KG1 (cell line): Measurements from ENCODE around the gene GPR15LG.
"Not testable (repeated sequence)": the region's sequence is repeated elsewhere in the genome, so short reads cannot be mapped to it uniquely, and the experiment has no call there.

Experiments used
- DNase-seq: peaks from one replicate; lab custom pipeline; 2025; lab: John Stamatoyannopoulos, UW

GPR15LG gene

GRCh38 chr10:84166620-84167288 lies 6.8 kb upstream of the GPR15LG start:
- DNase-seq: no peak

DNA sequence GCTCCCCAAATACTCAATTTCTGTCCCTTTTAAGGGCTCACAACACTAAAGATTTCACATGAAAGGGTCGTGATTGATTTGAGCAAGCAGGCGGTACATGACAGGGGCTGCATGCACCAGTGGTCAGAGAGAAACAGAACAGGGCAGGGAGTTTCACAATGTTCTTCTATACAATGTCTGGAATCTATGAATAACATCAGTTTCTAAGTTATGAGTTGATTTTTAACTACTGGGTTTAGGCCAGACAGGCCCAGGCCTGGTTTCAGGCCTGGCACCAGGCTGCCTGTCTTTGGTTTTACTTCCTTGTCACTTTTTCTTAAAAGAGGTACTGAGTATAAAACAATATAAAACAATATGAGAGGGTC lies 6.3 kb upstream of the GPR15LG start:
- not testable (repeated sequence) for DNase-seq

GRCh38 chr10:84168382-84168781 lies 5.2 kb upstream of the GPR15LG start:
- not testable (repeated sequence) for DNase-seq

DNA sequence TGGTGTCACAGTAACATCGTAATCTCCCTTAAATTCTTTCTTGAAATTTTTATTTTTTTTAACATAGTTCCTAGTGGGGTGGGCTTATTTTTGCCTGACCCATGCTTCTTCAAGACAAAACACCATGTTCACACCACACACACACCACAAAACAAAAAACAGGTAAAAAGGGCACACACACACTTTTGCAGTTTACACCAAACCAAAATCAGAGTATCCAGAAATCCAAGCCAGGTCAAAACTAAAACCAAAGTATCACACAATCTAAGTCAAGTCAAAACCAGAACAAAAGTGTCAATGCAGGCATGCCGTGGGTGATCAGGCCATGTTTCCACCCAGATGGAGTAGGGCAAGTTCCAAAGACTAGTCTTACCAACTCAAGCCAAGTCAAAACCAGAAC lies 2.4 kb upstream of the GPR15LG start:
- not testable (repeated sequence) for DNase-seq

DNA sequence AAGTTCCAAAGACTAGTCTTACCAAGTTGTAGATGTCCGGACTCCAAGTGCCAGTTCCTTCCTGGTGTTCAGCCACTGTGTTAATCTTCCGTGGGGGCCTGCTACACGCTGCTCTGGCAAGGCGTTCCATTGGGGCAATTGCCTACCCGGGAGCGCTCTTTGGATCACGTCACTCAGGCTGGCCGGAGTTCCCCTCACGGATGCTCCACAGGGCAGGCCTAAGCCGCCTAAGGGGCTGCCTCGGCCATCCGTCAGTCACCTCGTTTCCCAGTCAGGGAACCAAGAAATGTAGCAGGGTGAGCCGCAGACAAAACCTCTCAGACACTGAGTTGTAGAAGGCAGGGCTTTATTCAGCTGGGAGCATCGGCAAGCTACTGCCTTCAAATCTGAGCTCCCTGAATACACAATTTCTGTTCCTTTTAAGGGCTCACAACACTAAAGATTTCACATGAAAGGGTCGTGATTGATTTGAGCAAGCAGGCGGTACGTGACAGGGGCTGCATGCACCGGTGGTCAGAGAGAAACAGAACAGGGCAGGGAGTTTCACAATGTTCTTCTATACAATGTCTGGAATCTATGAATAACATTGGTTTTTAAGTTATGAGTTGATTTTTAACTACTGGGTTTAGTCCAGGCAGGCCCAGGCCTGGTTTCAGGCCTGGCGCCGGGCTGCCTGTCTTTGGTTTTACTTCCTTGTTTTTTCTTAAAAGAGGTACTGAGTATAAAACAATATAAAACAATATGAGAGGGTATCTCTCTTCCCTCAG lies 1.7 kb upstream of the GPR15LG start:
- DNase-seq: not testable (repeated sequence)

- no peak for DNase-seq
Measured at GRCh38 chr10:84172467-84173356, 889 bp upstream of the GPR15LG start.

GRCh38 chr10:84175436-84175835 lies 1.8 kb downstream of the GPR15LG start:
- no peak for DNase-seq

- DNase-seq: no peak
Measured at GRCh38 chr10:84176351-84176750, 2.8 kb downstream of the GPR15LG start.

DNA sequence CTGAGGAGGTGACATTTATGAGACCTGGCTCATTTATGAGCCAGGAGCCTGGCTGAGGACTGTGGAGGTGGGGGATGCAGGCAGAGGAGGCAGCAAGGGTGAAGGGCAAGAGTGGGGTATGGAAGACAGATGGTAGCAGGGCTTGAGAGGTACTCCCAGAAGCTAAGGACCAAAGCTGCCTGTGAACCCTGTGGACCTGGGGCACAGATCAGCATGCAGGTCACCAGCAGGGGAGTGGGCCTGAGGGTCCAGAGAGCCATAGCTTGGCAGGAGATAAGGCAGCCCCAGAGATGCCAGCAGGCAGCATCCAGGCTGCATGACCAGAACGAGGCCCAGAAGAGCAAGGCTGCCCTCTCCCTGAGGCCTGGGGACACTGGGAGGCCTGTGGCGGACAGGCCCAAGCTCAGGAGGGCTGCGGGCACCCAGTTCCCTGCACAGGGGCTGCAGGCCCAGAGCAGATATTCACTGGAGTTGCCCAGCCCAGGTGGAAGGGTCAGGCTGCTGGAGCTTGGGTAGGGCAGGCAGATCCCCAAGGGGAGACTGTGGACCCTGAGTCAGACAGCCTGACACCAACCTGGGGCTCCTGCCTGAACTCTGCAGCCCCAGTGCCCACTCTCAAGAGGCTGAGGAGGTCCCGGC lies 3.4 kb downstream of the GPR15LG start:
- no peak for DNase-seq

DNA sequence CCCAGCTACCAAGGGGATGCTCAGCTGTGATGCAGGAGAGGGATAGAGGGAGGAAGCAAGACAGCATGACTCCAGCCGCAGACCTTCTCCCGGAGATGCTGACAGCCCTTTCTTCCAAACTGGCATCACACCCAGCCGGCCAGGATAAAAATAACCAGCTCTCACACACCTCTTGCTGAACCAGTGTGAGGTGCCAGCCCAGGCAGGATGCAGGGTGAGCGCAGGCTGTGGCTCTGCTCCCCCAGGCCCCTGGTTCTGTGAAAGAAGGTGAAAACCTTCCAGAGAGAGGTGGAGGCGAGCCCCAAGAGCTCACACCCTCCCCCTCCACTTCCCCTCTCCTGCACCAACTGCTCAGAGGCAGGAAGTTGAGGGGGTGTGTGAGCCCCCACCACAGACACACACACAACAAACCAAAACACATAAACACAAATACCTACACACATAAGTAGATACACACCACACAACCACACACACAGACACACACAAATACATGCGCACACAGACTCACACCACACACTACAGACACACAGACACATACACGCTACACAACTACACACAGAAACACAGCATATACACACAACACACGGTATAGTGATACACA lies 4.0 kb downstream of the GPR15LG start:
- no peak for DNase-seq

DNA sequence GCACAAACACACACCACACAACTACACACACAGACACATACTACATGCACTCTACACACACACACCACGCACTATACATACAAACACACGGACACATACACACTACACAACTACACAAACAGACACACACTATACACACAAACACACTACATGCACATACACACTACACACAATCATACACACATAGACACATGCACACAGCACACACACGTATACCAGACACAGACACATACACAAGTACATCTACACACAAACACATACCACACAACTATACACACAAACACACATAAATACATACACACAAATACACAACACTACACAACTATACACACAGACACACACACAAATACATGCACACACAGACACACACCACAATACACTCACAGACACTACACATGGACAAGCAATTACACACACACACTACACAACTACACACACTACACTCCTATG lies 4.6 kb downstream of the GPR15LG start:
- DNase-seq: no peak

DNA sequence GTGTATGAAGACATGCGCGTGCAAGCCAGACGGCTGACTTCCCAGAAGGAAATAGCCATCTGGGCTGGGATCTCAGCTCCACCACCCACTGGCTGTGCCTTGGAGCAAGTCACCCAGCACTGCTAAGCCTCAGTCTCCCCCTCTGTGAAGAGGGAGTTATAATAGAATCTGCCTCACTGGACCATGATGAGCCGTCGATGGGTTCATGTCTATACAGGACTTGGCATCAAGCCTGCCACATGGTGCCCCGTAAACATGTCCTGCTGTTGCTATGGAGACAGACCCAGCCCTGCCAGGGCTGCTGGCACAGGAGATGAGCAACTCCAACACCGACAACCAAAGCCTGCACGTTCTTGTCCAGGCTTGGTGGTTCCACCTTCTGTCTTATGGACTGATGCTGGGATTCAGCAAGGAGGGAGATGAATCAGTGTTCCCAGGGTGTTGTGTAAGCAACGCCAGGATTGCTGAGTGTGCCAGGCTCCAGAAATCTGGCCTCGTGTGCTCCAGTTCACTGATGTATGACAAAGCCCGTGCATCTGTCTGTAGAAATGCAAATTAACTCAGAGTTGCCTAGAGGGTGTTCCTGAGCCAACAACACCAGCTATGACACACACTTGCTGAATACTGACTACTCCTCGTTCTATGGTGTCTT lies 5.6 kb downstream of the GPR15LG start:
- DNase-seq: no peak

DNA sequence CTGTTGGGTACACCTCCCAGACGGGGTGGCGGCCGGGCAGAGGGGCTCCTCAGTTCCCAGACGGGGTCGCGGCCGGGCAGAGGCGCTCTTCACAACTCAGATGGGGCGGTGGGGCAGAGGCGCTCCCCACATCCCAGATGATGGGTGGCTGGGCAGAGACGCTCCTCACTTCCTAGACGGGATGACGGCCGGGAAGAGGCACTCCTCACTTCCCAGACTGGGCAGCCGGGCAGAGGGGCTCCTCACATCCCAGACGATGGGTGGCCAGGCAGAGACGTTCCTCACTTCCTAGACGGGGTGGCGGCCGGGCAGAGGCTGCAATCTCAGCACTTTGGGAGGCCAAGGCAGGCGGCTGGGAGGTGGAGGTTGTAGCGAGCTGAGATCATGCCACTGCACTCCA lies 6.8 kb downstream of the GPR15LG start:
- DNase-seq: not testable (repeated sequence)

DNA sequence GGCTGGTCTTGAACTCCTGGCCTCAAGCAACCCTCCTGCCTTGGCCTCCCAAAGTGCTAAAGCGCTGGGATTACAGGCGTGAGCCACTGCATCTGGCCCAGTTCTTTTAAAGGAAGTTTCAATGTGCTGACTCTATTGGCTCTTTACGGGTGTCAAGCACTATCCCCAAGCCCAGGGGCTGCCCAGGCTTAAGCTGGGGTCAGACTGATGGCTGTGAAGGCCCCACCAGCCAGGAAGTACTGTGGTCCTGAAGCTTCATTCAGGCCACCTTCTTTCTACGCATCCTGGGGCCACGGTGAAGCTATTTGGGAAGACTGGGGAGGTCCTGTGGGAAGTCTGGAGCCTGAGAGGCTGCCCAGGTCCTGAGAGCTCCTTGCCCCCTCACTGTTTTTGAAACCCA lies 8.0 kb downstream of the GPR15LG start:
- DNase-seq: no peak

GRCh38 chr10:84184517-84184916 lies 10.9 kb downstream of the GPR15LG start:
- DNase-seq: no peak

- DNase-seq: no peak
Measured at GRCh38 chr10:84185526-84186175, 12.1 kb downstream of the GPR15LG start.

- DNase-seq: no peak
Measured at GRCh38 chr10:84188815-84189214, 15.2 kb downstream of the GPR15LG start.

GRCh38 chr10:84190621-84191020 lies 17.0 kb downstream of the GPR15LG start:
- no peak for DNase-seq

- DNase-seq: no peak
Measured at GRCh38 chr10:84191106-84191505, 17.5 kb downstream of the GPR15LG start.

GRCh38 chr10:84193327-84193726 lies 19.7 kb downstream of the GPR15LG start:
- DNase-seq: no peak
